Heart left ventricle (tissue), 16 donors: Measurements from ENCODE around the gene HIRIP3. TPM values are rescaled to one million over a fixed set of nuclear protein-coding genes. Genes with fewer than 3 reads are reported as not detected.

ENCODE experiments used
- ATAC-seq, 4 donors: fragments of 200-7000 bp; cut with Tn5 transposase; one replicate each; pipeline ENCODE4 v1.9.1; 2020 to 2022; ENCODE audit warnings: moderate library complexity in 4 of 4, mild to moderate bottlenecking in 3 of 4, moderate number of reproducible peaks in 1 of 4
- DNase-seq, 5 donors: peaks; one replicate each; pipeline ENCODE4 v3.0.0-alpha.2; 2020
- H3K27ac ChIP-seq, 12 donors: fragments of 200-600 bp; sonication (generic) in 4 of 12; one replicate each; pipeline versions ENCODE4 v1.5.0 to v1.8.0; 2016 to 2022; ENCODE audit warnings: mild to moderate bottlenecking in 2 of 12
- H3K27me3 ChIP-seq, 9 donors: fragments of 200-600 bp; sonication (generic) in 2 of 9; one replicate each; pipeline versions ENCODE4 v1.5.1 to v1.8.0; 2016 to 2022; ENCODE audit warnings: mild to moderate bottlenecking in 3 of 9
- H3K36me3 ChIP-seq, 9 donors: fragments of 200-600 bp; sonication (generic) in 2 of 9; one replicate each; pipeline versions ENCODE4 v1.5.0 to v1.8.0; 2018 to 2022; ENCODE audit warnings: mild to moderate bottlenecking in 2 of 9
- H3K4me1 ChIP-seq, 12 donors: fragments of 200-600 bp; sonication (generic) in 4 of 12; one replicate each; pipeline versions ENCODE4 v1.5.0 to v1.8.0; 2016 to 2022; ENCODE audit warnings: mild to moderate bottlenecking in 3 of 12
- H3K4me3 ChIP-seq, 12 donors: fragments of 200-600 bp; sonication (generic) in 4 of 12; one replicate each; pipeline versions ENCODE4 v1.5.0 to v1.8.0; 2017 to 2022; ENCODE audit warnings: mild to moderate bottlenecking in 9 of 12, moderate library complexity in 4 of 12
- H3K9me3 ChIP-seq, 12 donors: fragments of 200-600 bp; sonication (generic) in 4 of 12; one replicate each; pipeline versions ENCODE4 v1.5.0 to v1.8.0; 2016 to 2022; ENCODE audit warnings: mild to moderate bottlenecking in 1 of 12
- CTCF ChIP-seq, 12 donors: fragments of 200-600 bp; sonication (generic) in 4 of 12; IDR thresholded peaks; one replicate each; pipeline versions ENCODE4 v1.5.0 to v1.8.0; 2018 to 2022; ENCODE audit warnings: antibody characterized with exemption in 12 of 12, mild to moderate bottlenecking in 5 of 12
- POLR2A ChIP-seq, 2 donors: fragments of 450-650 bp; IDR thresholded peaks; one replicate each; pipeline ENCODE4 v1.6.1; 2017; ENCODE audit warnings: antibody characterized with exemption in 2 of 2, mild to moderate bottlenecking in 2 of 2, moderate library complexity in 2 of 2
- WGBS, 4 donors: extraction: QIAGEN DNeasy Blood & Tissue Kit in 2 of 4; methylation state at CpG; one replicate each; pipeline versions ENCODE4 v1.1.5 to v1.1.7; 2013 to 2018; 5-methylcytosine and 5-hydroxymethylcytosine counted together
- intact Hi-C, 10 donors: fragments of 100-400 bp; cut with DNase I; formaldehyde crosslinking; loops; one replicate each; pipeline versions ENCODE4 v1.11.1 to v1.14.2; 2022
- polyA plus RNA-seq, 2 donors: library from polyadenylated mRNA; stranded (reverse); fragments of 200-250 nt; gene quantifications; one replicate each; pipeline ENCODE4 v1.2.3, GENCODE V29; 2013
- total RNA-seq, 9 donors: library from RNA; depleted of rRNA in 2 of 9; stranded (reverse); fragments of >200 nt in 2 of 9; fragmentation: NEBNext Ultra II Directional in 3 of 9; extraction: Animal tissue kit (Norgen Biotek cat#: 25700) in 3 of 9; gene quantifications; one replicate each; pipeline versions ENCODE4 v1.1.0 to v1.2.4, GENCODE V29; 2016 to 2023
- donor health status: ischemic (EF 13 %, LVEDD 7.1; RV severe dilation, severe dysfunction).
- donor health status: healthy with polysubstance abuse.
- donor health status: DM: no; HTN: yes; CAD: no.
- donor health status: DM: no; HTN: no; CAD: no.
- donor health status: ischemic (EF 25% LVEDD 6.9; RV normal size, moderate dysfunction).
- donor health status: ischemic (EF 25% LVEDD 5.7; RV mildly dilated, moderate dysfunction).
- donor health status: healthy.
- donor health status: DM: yes; HTN: yes; CAD: no.
- donor health status: ischemic (EF 35%, LVEDD 5.7; RV mildly dilated, moderate dysfunction).
- donor health status: nonischemic (EF 11% LVEDD 7.7; RV severe dilation, severe dysfunction).
- donor health status: DM: yes; HTN: yes; CAD: no.
- donor health status: PGD.
- donor health status: ischemic (EF 29% LVEDD 5.4; RV normal size, mild dysfunction).
- donor health status: nonischemic (EF 23%, LVEDD 6.1; RV moderate dilation, normal function).

Gene HIRIP3
- total and polyA plus RNA-seq, 11 donors: 13.3 to 27.4 (median 17.6) TPM

GRCh38 chr16:29989111-29989858, 6.1 kb downstream of the HIRIP3 start:
- peaks cover 6 to 97% (median 94%) of the 10 kb centered on the region in 9 donors for H3K36me3 ChIP-seq
- peaks cover 0 to 14% (median 3%) of the 10 kb centered on the region in 12 donors for H3K4me1 ChIP-seq
- no peak for TF ChIP-seq CTCF (IDR thresholded peaks at IDR 0.05)
- TF ChIP-seq POLR2A (IDR thresholded peaks at IDR 0.05): no peak
- DNase-seq (no peak), ATAC-seq (no peak)
- 84 to 89% (median 86%) methylated on average over 23 of the region's 23 CpGs for WGBS, 4 donors
- H3K27ac ChIP-seq: no peak overlapping the region
- H3K9me3 ChIP-seq: no peaks in the 10 kb centered on the region
- intact Hi-C loops: no loop called here
- no peak overlapping the region for H3K4me3 ChIP-seq
- H3K27me3 ChIP-seq: no peaks in the 10 kb centered on the region

GRCh38 chr16:29988346-29989075, 6.9 kb downstream of the HIRIP3 start:
- no peak overlapping the region for H3K27ac ChIP-seq

GRCh38 chr16:29987371-29988085, 7.9 kb downstream of the HIRIP3 start:
- ATAC-seq: no peak
- Histone ChIP-seq H3K4me1 (peaks cover 0 to 8% (median 0%) of the 10 kb centered on the region in 12 donors), H3K27ac (no peak overlapping the region), H3K4me3 (no peak overlapping the region), H3K27me3 (no peaks in the 10 kb centered on the region), H3K9me3 (no peaks in the 10 kb centered on the region), H3K36me3 (peaks cover 6 to 100% (median 99%) of the 10 kb centered on the region in 9 donors)
- WGBS, 4 donors: 87 to 98% (median 94%) methylated on average over 18 to 35 of the region's 35 CpGs
- no peak for TF ChIP-seq POLR2A (IDR thresholded peaks at IDR 0.05)
- TF ChIP-seq CTCF (IDR thresholded peaks at IDR 0.05): no peak
- intact Hi-C loops: no loop called here
- peak in 2 of 5 donors; percentile 21 to 25 for DNase-seq

More at GRCh38 chr16:29988346-29989075, 6.9 kb downstream of the HIRIP3 start:
- Histone ChIP-seq H3K36me3 (peaks cover 6 to 100% (median 99%) of the 10 kb centered on the region in 9 donors), H3K4me1 (peaks cover 0 to 9% (median 0%) of the 10 kb centered on the region in 12 donors), H3K9me3 (no peaks in the 10 kb centered on the region), H3K4me3 (no peak overlapping the region), H3K27me3 (no peaks in the 10 kb centered on the region)
- DNase-seq (peak in 1 of 5 donors; percentile 11), ATAC-seq (no peak)
- intact Hi-C loops: no loop called here
- 88 to 89% (median 88%) methylated on average over 16 to 17 of the region's 17 CpGs for WGBS, 4 donors
- no peak for TF ChIP-seq POLR2A (IDR thresholded peaks at IDR 0.05)

- Histone ChIP-seq H3K9me3 (no peaks in the 10 kb centered on the region), H3K4me1 (peaks cover 0 to 2% (median 0%) of the 10 kb centered on the region in 12 donors), H3K4me3 (no peak overlapping the region), H3K27ac (no peak overlapping the region), H3K36me3 (peaks cover 6 to 100% (median 100%) of the 10 kb centered on the region in 9 donors), H3K27me3 (no peaks in the 10 kb centered on the region)
- TF ChIP-seq CTCF (IDR thresholded peaks at IDR 0.05) (no peak), POLR2A (IDR thresholded peaks at IDR 0.05) (no peak)
- 85 to 94% (median 92%) methylated on average over 5 of the region's 5 CpGs for WGBS, 4 donors
- intact Hi-C loops: no loop called here
- DNase-seq: peak in 1 of 5 donors; percentile 11
- no peak for ATAC-seq
Observed at GRCh38 chr16:29986931-29987330, 8.5 kb downstream of the HIRIP3 start.
